HepG2 (cell line): ENCODE results near the gene FBXO33. TPM values are rescaled to one million over a fixed set of nuclear protein-coding genes. Genes with fewer than 3 reads are reported as not detected.

ENCODE experiments used
- DMTF1 ChIP-seq: sonication (generic); formaldehyde crosslinking; IDR thresholded peaks from 2 replicates; pipeline ENCODE4 v1.4.0; 2020; ENCODE audit warnings: mild to moderate bottlenecking, missing genetic modification reagents
- ERF ChIP-seq: IDR thresholded peaks from 2 replicates; pipeline ENCODE4 v1.6.1; 2018; ENCODE audit warnings: missing biosample characterization, missing genetic modification reagents
- GPN1 ChIP-seq: sonication (generic); formaldehyde crosslinking; IDR thresholded peaks from 2 replicates; pipeline ENCODE4 v1.5.1; 2020; ENCODE audit warnings: missing genetic modification reagents, borderline replicate concordance
- IKZF4 ChIP-seq: sonication (generic); formaldehyde crosslinking; IDR thresholded peaks from 2 replicates; pipeline ENCODE4 v1.5.1; 2020; ENCODE audit warnings: borderline replicate concordance, mild to moderate bottlenecking, low read depth, missing genetic modification reagents; ENCODE audit errors: not compliant biosample characterization
- JDP2 ChIP-seq: sonication (generic); formaldehyde crosslinking; IDR thresholded peaks from 2 replicates; pipeline ENCODE4 v1.8.1; 2022; ENCODE audit warnings: missing genetic modification reagents, borderline replicate concordance
- MIER2 ChIP-seq: IDR thresholded peaks from 2 replicates; pipeline ENCODE4 v1.6.1; 2016; ENCODE audit warnings: missing biosample characterization, missing genetic modification reagents
- PAWR ChIP-seq: sonication (generic); formaldehyde crosslinking; IDR thresholded peaks from 2 replicates; pipeline ENCODE4 v1.4.0; 2020; ENCODE audit warnings: missing genetic modification reagents, mild to moderate bottlenecking, borderline replicate concordance
- THAP11 ChIP-seq: IDR thresholded peaks from 2 replicates; pipeline ENCODE4 v1.6.1; 2016; ENCODE audit warnings: missing biosample characterization, missing genetic modification reagents
- TRIM24 ChIP-seq: sonication (generic); formaldehyde crosslinking; IDR thresholded peaks from 2 replicates; pipeline ENCODE4 v1.8.0; 2022; ENCODE audit warnings: mild to moderate bottlenecking, missing genetic modification reagents
- WIZ ChIP-seq: sonication (generic); formaldehyde crosslinking; IDR thresholded peaks from 2 replicates; pipeline ENCODE4 v1.5.1; 2020; ENCODE audit warnings: mild to moderate bottlenecking, missing genetic modification reagents
- ZBTB7B ChIP-seq: sonication (generic); formaldehyde crosslinking; IDR thresholded peaks from 2 replicates; pipeline ENCODE4 v1.4.0; 2020; ENCODE audit warnings: missing genetic modification reagents
- ZNF276 ChIP-seq: sonication (generic); formaldehyde crosslinking; IDR thresholded peaks from 2 replicates; pipeline ENCODE4 v1.4.0; 2020; ENCODE audit warnings: mild to moderate bottlenecking, low read depth, missing genetic modification reagents
- ZNF430 ChIP-seq: sonication (generic); formaldehyde crosslinking; IDR thresholded peaks from 2 replicates; pipeline ENCODE4 v1.9.0; 2021; ENCODE audit warnings: mild to moderate bottlenecking, missing genetic modification reagents
- ZNF510 ChIP-seq: sonication (generic); formaldehyde crosslinking; IDR thresholded peaks from 2 replicates; pipeline ENCODE4 v1.4.0; 2020; ENCODE audit warnings: low read depth, mild to moderate bottlenecking, missing genetic modification reagents
- ZNF558 ChIP-seq: sonication (generic); formaldehyde crosslinking; IDR thresholded peaks from 2 replicates; pipeline ENCODE4 v1.9.0; 2022; ENCODE audit warnings: mild to moderate bottlenecking, missing genetic modification reagents, borderline replicate concordance
- polyA plus RNA-seq, 8 experiments: library from polyadenylated mRNA; depleted of rRNA in 3 of 8; stranded (reverse) in 7 of 8; unstranded in 1 of 8; fragments of >200 nt; fragmentation: Illumina TruSeq in 4 of 8; extraction: Trizol in 4 of 8; gene quantifications; 2 replicates each; pipeline versions ENCODE4 v1.2.1 to v1.2.3, GENCODE V29; 2011 to 2016; ENCODE audit warnings: low read depth in 4 of 8, missing spikeins in 1 of 8, mixed read lengths in 1 of 8; ENCODE audit not compliant: insufficient read depth in 1 of 8
- total RNA-seq, 5 experiments: library from RNA; depleted of rRNA; stranded (reverse); fragments of >200 nt; fragmentation: Illumina TruSeq; extraction: Trizol; gene quantifications; 2 replicates each; pipeline ENCODE4 v1.2.3, GENCODE V29; 2016; ENCODE audit warnings: low read depth in 1 of 5
- TF ChIP-seq, protein P1 (sequence below): sonication (generic); formaldehyde crosslinking; IDR thresholded peaks from 2 replicates; pipeline ENCODE4 v1.5.1; 2020; ENCODE audit warnings: mild to moderate bottlenecking, missing genetic modification reagents, borderline replicate concordance
- TF ChIP-seq, protein P2 (sequence below): IDR thresholded peaks from 2 replicates; pipeline ENCODE4 v1.6.1; 2018; ENCODE audit warnings: missing genetic modification reagents, mild to moderate bottlenecking, missing compliant biosample characterization
- TF ChIP-seq, protein P3 (sequence below): sonication (generic); formaldehyde crosslinking; IDR thresholded peaks from 2 replicates; pipeline ENCODE4 v1.4.0; 2020; ENCODE audit warnings: missing genetic modification reagents, borderline replicate concordance

FBXO33 gene
- total and polyA plus RNA-seq, 2 of the 13 experiments (the other 11 are each of a cell fraction or from before 2014, with no cell fraction given) = 15.5 to 16.9 TPM

- TF ChIP-seq ZBTB7B (CRISPR knock-in tag) (peak; percentile 75), ZNF276 (CRISPR knock-in tag) (peak; percentile 93), IKZF4 (CRISPR knock-in tag) (no peak), ZNF430 (CRISPR knock-in tag) (peak; percentile 81), DMTF1 (CRISPR knock-in tag) (no peak), GPN1 (CRISPR knock-in tag) (no peak), ZNF510 (CRISPR knock-in tag) (peak; percentile 72), JDP2 (CRISPR knock-in tag) (no peak), ZNF558 (CRISPR knock-in tag) (no peak; the same call in 1 of the 2 replicates), ERF (CRISPR knock-in tag) (peak; percentile 90), TRIM24 (CRISPR knock-in tag) (no peak), THAP11 (CRISPR knock-in tag) (no peak; the same call in 1 of the 2 replicates), WIZ (CRISPR knock-in tag) (0 out of 2 replicates have a peak, but pooled peaks have one; percentile 79), MIER2 (CRISPR knock-in tag) (peak; percentile 74), PAWR (CRISPR knock-in tag) (no peak)
- TF ChIP-seq, protein P1, sequence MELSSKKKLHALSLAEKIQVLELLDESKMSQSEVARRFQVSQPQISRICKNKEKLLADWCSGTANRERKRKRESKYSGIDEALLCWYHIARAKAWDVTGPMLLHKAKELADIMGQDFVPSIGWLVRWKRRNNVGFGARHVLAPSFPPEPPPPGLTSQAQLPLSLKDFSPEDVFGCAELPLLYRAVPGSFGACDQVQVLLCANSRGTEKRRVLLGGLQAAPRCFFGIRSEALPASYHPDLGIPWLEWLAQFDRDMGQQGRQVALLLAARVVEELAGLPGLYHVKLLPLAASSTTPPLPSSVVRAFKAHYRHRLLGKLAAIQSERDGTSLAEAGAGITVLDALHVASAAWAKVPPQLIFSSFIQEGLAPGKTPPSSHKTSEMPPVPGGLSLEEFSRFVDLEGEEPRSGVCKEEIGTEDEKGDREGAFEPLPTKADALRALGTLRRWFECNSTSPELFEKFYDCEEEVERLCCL = peak; percentile 98
- TF ChIP-seq, protein P2, sequence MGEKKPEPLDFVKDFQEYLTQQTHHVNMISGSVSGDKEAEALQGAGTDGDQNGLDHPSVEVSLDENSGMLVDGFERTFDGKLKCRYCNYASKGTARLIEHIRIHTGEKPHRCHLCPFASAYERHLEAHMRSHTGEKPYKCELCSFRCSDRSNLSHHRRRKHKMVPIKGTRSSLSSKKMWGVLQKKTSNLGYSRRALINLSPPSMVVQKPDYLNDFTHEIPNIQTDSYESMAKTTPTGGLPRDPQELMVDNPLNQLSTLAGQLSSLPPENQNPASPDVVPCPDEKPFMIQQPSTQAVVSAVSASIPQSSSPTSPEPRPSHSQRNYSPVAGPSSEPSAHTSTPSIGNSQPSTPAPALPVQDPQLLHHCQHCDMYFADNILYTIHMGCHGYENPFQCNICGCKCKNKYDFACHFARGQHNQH (CRISPR knock-in tag) = peak; percentile 79
- TF ChIP-seq, protein P3, sequence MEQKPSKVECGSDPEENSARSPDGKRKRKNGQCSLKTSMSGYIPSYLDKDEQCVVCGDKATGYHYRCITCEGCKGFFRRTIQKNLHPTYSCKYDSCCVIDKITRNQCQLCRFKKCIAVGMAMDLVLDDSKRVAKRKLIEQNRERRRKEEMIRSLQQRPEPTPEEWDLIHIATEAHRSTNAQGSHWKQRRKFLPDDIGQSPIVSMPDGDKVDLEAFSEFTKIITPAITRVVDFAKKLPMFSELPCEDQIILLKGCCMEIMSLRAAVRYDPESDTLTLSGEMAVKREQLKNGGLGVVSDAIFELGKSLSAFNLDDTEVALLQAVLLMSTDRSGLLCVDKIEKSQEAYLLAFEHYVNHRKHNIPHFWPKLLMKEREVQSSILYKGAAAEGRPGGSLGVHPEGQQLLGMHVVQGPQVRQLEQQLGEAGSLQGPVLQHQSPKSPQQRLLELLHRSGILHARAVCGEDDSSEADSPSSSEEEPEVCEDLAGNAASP (CRISPR knock-in tag) = peak; percentile 53; the same call in 1 of the 2 replicates
Measured at GRCh38 chr14:39432619-39433451, 602 bp upstream of the FBXO33 start (continued).
